Mesendoderm (in vitro differentiated cells): ENCODE data around the gene EEIG2. TPM values are rescaled to one million over a fixed set of nuclear protein-coding genes. Genes with fewer than 3 reads are reported as not detected.
"Not testable (repeated sequence)": the region's sequence is repeated elsewhere in the genome, so short reads cannot be mapped to it uniquely, and the experiment has no call there.

ENCODE experiments used
- DNase-seq: peaks from one replicate; pipeline ENCODE4 v3.0.0; 2013
- H2AK5ac ChIP-seq: 2 replicates; pipeline ENCODE4 v1.6.1; 2013; ENCODE audit warnings: low read length, inconsistent platforms
- H2BK120ac ChIP-seq: 2 replicates; pipeline ENCODE4 v1.6.1; 2013; ENCODE audit warnings: low read depth, mild to moderate bottlenecking, low read length, moderate library complexity, mixed read lengths
- H2BK15ac ChIP-seq: replicated peaks from 2 replicates; pipeline ENCODE4 v1.6.1; 2013; ENCODE audit warnings: low read depth, mild to moderate bottlenecking, moderate library complexity
- H2BK5ac ChIP-seq: 2 replicates; pipeline ENCODE4 v1.6.1; 2013; ENCODE audit warnings: low read length, inconsistent platforms
- H3K18ac ChIP-seq: 2 replicates; pipeline ENCODE4 v1.6.1; 2013; ENCODE audit warnings: mild to moderate bottlenecking, low read length, mixed read lengths
- H3K23ac ChIP-seq: one replicate; pipeline ENCODE4 v1.6.1; 2013; ENCODE audit warnings: low read length
- H3K27ac ChIP-seq: 2 replicates; pipeline ENCODE4 v1.5.1; 2013; ENCODE audit warnings: low read depth, mild to moderate bottlenecking, inconsistent platforms, low read length, moderate library complexity
- H3K27me3 ChIP-seq: 2 replicates; pipeline ENCODE4 v1.6.1; 2013; ENCODE audit warnings: low read length, control low read depth, mild to moderate bottlenecking, inconsistent platforms; ENCODE audit not compliant: insufficient read depth, poor library complexity
- H3K36me3 ChIP-seq: 2 replicates; pipeline ENCODE4 v1.6.1; 2013; ENCODE audit warnings: low read length, inconsistent platforms; ENCODE audit not compliant: control insufficient read depth, insufficient read depth
- H3K4ac ChIP-seq: one replicate; pipeline ENCODE4 v1.6.1; 2013; ENCODE audit warnings: low read depth, mild to moderate bottlenecking, low read length, moderate library complexity
- H3K4me1 ChIP-seq: 2 replicates; pipeline ENCODE4 v1.6.1; 2013; ENCODE audit warnings: low read depth, low read length, inconsistent platforms; ENCODE audit not compliant: control insufficient read depth
- H3K4me2 ChIP-seq: 2 replicates; pipeline ENCODE4 v1.6.1; 2013; ENCODE audit warnings: low read length
- H3K4me3 ChIP-seq: 2 replicates; pipeline ENCODE4 v1.5.1; 2013; ENCODE audit warnings: mild to moderate bottlenecking, low read length
- H3K56ac ChIP-seq: one replicate; pipeline ENCODE4 v1.6.1; 2013; ENCODE audit warnings: low read length
- H3K79me1 ChIP-seq: 2 replicates; pipeline ENCODE4 v1.6.1; 2013; ENCODE audit warnings: low read length, inconsistent platforms
- H3K79me2 ChIP-seq: 2 replicates; pipeline ENCODE4 v1.6.1; 2013; ENCODE audit warnings: mild to moderate bottlenecking, low read length; ENCODE audit not compliant: control insufficient read depth, insufficient read depth
- H3K9ac ChIP-seq: 2 replicates; pipeline ENCODE4 v1.6.1; 2013; ENCODE audit warnings: low read length, inconsistent platforms
- H4K5ac ChIP-seq: one replicate; pipeline ENCODE4 v1.6.1; 2013; ENCODE audit warnings: low read length
- H4K8ac ChIP-seq: one replicate; pipeline ENCODE4 v1.6.1; 2013; ENCODE audit warnings: low read depth, mild to moderate bottlenecking, control low read depth, low read length, moderate library complexity
- WGBS: extraction: QIAGEN DNeasy Blood & Tissue Kit; methylation state at CpG from one replicate; pipeline ENCODE4 v1.1.7; 2013; ENCODE audit warnings: low lambda C conversion rate, missing lambda C conversion rate; ENCODE audit not compliant: insufficient coverage; ENCODE audit errors: extremely low coverage; 5-methylcytosine and 5-hydroxymethylcytosine counted together
- polyA plus RNA-seq, 2 experiments: library from polyadenylated mRNA; stranded (reverse); fragments of 200-250 nt; gene quantifications; one replicate each; pipeline ENCODE4 v1.2.3, GENCODE V29; 2013

EEIG2 gene
- 6.8 TPM for polyA plus RNA-seq (2013, experiment 1 of 2)
- 7.0 TPM for polyA plus RNA-seq (2013, experiment 2 of 2)

DNA sequence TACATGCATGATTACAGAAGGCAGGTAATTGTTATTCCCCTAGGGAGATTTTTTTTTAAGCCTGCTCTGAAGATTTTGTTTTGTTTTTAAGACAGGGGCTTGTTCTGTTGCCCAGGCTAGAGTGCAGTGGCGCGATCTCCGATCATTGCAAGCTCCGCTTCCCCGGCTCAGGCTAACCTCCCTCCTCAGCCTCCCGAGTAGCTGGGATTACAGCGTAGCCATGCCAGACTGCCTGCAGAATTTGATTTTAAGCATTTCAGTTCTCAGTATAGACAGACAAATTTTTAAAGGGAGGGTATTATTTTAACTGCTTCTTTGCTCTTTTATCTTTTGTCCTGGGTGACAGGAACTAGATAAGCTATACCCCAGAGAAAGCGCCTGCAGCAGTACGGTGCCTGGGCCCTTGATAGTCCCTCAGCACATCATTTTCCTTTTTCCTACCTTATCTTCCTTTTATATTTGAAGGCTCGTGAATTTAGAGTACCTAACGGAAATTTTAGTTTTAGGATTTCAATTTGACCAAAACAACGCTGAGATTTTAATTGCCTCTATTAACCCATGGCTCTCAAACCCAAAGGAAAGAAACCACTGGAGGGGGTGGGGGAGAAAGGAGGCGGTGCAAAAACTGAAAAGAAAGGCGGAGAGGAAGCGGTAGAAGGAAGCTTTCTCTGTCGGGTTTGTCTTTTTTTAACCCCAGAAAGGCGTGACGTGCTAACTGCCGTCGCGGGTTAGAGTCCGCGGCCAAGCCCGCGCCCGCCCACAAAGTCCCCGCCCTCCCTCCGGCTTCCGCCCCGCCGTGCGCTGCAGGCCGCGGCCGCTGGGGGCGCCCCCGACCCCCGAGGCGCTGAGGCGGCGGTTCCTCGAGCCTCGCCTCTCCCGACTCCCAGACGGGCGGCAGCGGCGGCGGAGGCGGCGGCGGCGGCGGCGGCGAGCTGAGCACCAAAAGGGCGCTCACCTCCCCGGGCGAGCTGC is at the start of gene EEIG2:
Gene EEIG2, plus strand, starts transcription at position 886 of the 972 bp plus-strand sequence. CDS start 329 bp downstream, outside the sequence.
- peak within 1 kb of the TSS; percentile 72 for H3K9ac ChIP-seq
- H3K79me1 ChIP-seq: peaks cover 5% of the 10 kb centered on the region
- H4K8ac ChIP-seq: no peak within 1 kb of the TSS
- peak within 1 kb of the TSS; percentile 48 for H3K23ac ChIP-seq
- peak within 1 kb of the TSS; percentile 79 for H3K4me2 ChIP-seq
- H3K27ac ChIP-seq: peak within 1 kb of the TSS; percentile 58
- H3K56ac ChIP-seq: peak within 1 kb of the TSS; percentile 94
- H3K4ac ChIP-seq: peak within 1 kb of the TSS; percentile 85
- H3K18ac ChIP-seq: peak within 1 kb of the TSS; percentile 93
- peak within 1 kb of the TSS; percentile 69 for H3K4me3 ChIP-seq
- no peaks in the 10 kb centered on the region for H3K4me1 ChIP-seq
- H4K5ac ChIP-seq: no peak within 1 kb of the TSS
- DNase-seq: peak; percentile 95
- no peak within 1 kb of the TSS for H2AK5ac ChIP-seq
- no CpG with 5 or more reads among the region's 59 CpGs for WGBS
- peak within 1 kb of the TSS; percentile 6 for H2BK5ac ChIP-seq
- no peaks in the 10 kb centered on the region for H3K27me3 ChIP-seq
- H2BK120ac ChIP-seq: no peak within 1 kb of the TSS
- H3K36me3 ChIP-seq: no peaks in the 10 kb centered on the region
- peaks cover 20% of the 10 kb centered on the region for H3K79me2 ChIP-seq
- H2BK15ac ChIP-seq: peak within 1 kb of the TSS; percentile 47

DNA sequence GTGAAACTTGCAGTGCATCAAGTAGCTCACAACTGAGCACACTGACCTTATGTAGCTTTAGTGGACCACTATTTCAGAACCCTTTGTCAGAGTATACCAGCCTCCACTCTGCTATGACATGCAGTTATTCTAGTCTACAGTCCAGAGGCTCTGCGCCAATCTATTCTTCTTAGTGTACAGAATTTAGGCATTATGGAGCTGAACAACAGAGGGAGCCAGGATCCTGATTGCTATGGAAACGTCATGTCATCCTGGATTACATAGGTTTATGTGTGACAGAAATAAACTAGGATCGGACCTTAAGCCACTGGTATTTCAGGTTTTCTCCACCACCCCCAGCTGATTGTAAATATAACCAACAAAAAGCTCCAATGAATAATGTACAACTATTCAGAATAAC is 48.1 kb upstream of the EEIG2 start:
- Histone ChIP-seq H2BK5ac (no peak overlapping the region), H3K9ac (no peak overlapping the region), H3K56ac (no peak overlapping the region), H3K27ac (no peak overlapping the region), H3K4ac (no peak overlapping the region), H3K36me3 (no peaks in the 10 kb centered on the region), H3K4me3 (no peak overlapping the region), H2BK120ac (no peak overlapping the region), H2BK15ac (no peak overlapping the region), H2AK5ac (no peak overlapping the region), H3K23ac (no peak overlapping the region), H4K5ac (no peak overlapping the region), H3K4me1 (no peaks in the 10 kb centered on the region), H4K8ac (no peak overlapping the region), H3K18ac (no peak overlapping the region), H3K4me2 (no peak overlapping the region), H3K79me2 (no peaks in the 10 kb centered on the region), H3K79me1 (no peaks in the 10 kb centered on the region), H3K27me3 (no peaks in the 10 kb centered on the region)
- WGBS: no CpG with 5 or more reads among the region's 3 CpGs
- DNase-seq: no peak

DNA sequence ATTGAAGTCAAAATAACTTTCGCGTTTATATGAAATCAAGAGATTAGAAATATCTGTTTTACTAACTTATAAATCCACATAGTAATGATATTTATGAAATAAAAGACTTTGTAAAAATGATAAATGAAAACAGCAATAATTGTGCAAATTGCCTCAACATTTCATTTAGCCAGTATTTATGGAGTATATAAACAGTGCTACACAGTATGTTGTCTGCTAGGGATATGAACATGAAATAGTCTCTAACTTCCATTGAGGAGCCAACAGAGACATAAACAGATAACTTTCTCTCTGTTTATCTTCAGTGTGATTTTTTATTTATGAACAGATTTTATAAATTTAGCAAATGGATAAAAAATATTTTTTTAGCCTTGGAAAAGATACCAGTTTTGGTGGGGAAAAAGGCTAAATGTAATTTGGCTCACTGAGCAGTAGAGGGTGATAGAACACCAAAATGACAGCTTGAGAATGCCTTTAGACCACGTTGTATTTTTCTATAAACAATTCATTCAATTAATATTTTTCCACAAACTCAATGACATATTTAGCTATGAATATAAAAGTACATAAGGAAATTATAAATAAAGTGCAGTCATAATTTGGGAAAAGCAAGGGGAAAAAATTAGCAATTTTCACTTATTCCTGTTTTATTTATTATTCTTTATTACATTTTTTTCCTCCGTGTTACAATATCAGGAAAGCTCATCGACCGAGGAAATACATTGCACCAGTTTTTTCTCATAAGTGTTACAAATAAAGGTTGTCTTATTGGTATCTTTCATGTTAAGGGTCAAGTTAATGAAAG is 47.5 kb upstream of the EEIG2 start:
- WGBS: no CpG with 5 or more reads among the region's 6 CpGs
- no peak overlapping the region for H4K8ac ChIP-seq
- peak; percentile 26 for DNase-seq

DNA sequence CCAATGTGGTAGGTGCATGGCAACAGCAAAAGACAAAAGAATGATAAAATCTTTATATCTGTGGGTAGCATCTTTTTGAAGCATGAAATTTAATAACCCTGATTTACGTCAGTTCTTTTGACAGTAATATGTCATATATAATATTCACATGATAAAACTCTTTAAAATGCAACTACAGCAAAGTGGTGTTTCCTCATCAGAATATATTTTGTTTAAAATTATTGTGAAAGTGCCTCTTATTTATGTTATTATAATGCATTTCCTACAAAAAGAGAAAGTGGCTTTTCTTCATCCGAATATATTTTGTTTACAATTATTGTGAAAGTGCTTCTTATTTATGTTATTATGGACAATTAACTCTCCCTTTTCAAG is 46.9 kb upstream of the EEIG2 start:
- H4K8ac ChIP-seq: no peak overlapping the region
- no CpG with 5 or more reads among the region's 2 CpGs for WGBS
- no peaks in the 10 kb centered on the region for H3K36me3 ChIP-seq
- no peak overlapping the region for H2BK120ac ChIP-seq
- H4K5ac ChIP-seq: no peak overlapping the region
- DNase-seq: no peak
- H3K9ac ChIP-seq: no peak overlapping the region
- no peak overlapping the region for H2BK5ac ChIP-seq
- H3K56ac ChIP-seq: no peak overlapping the region
- no peak overlapping the region for H2AK5ac ChIP-seq
- H3K4me3 ChIP-seq: no peak overlapping the region
- no peak overlapping the region for H3K18ac ChIP-seq
- H3K4me2 ChIP-seq: no peak overlapping the region
- no peaks in the 10 kb centered on the region for H3K79me2 ChIP-seq
- H3K4ac ChIP-seq: no peak overlapping the region
- no peak overlapping the region for H2BK15ac ChIP-seq
- no peaks in the 10 kb centered on the region for H3K27me3 ChIP-seq
- no peaks in the 10 kb centered on the region for H3K79me1 ChIP-seq
- no peak overlapping the region for H3K27ac ChIP-seq
- H3K23ac ChIP-seq: no peak overlapping the region
- no peaks in the 10 kb centered on the region for H3K4me1 ChIP-seq

More for the DNA sequence above, 47.5 kb upstream of the EEIG2 start:
- H2BK120ac ChIP-seq: no peak overlapping the region
- H3K9ac ChIP-seq: no peak overlapping the region
- H2AK5ac ChIP-seq: no peak overlapping the region
- H3K4me2 ChIP-seq: no peak overlapping the region
- H3K23ac ChIP-seq: no peak overlapping the region
- no peak overlapping the region for H2BK15ac ChIP-seq
- no peak overlapping the region for H4K5ac ChIP-seq
- H3K79me1 ChIP-seq: no peaks in the 10 kb centered on the region
- H3K18ac ChIP-seq: no peak overlapping the region
- H3K4me3 ChIP-seq: no peak overlapping the region
- H3K56ac ChIP-seq: no peak overlapping the region
- no peak overlapping the region for H3K4ac ChIP-seq
- H3K27ac ChIP-seq: no peak overlapping the region
- H2BK5ac ChIP-seq: no peak overlapping the region
- H3K79me2 ChIP-seq: no peaks in the 10 kb centered on the region
- H3K36me3 ChIP-seq: no peaks in the 10 kb centered on the region
- H3K27me3 ChIP-seq: no peaks in the 10 kb centered on the region
- no peaks in the 10 kb centered on the region for H3K4me1 ChIP-seq

DNA sequence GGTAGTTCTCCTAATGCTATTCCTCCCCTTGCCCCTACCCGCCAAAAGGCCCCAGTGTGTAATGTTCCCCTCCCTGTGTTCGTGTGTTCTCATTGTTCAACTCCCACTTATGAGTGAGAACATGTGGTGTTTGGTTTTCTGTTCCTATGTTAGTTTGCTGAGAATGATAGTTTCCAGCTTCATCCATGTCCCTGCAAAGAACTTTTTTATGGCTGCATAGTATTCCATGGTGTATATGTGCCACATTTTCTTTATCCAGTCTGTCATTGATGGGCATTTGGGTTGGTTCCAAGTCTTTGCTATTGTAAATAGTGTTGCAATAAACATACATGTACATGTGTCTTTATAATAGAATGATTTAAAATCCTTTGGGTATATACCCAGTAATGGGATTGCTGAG is 46.0 kb upstream of the EEIG2 start:
- WGBS: no CpG with 5 or more reads among the region's 2 CpGs
- not testable (repeated sequence) for H3K18ac ChIP-seq, H2BK15ac ChIP-seq, H3K27me3 ChIP-seq, H3K23ac ChIP-seq, DNase-seq, H3K4me1 ChIP-seq, H3K9ac ChIP-seq, H3K56ac ChIP-seq, H4K5ac ChIP-seq, H4K8ac ChIP-seq, H2AK5ac ChIP-seq, H3K4ac ChIP-seq, H2BK5ac ChIP-seq, H3K36me3 ChIP-seq, H3K79me2 ChIP-seq, H3K4me3 ChIP-seq, H3K79me1 ChIP-seq, H3K4me2 ChIP-seq, H3K27ac ChIP-seq, H2BK120ac ChIP-seq
